HepG2 (cell line): ENCODE data around the gene NOTUM. TPM values are rescaled to one million over a fixed set of nuclear protein-coding genes. Genes with fewer than 3 reads are reported as not detected.

Experiments
- DNMT1 ChIP-seq: sonication (generic); formaldehyde crosslinking; IDR thresholded peaks from 2 replicates; pipeline ENCODE4 v1.5.1; 2020; ENCODE audit warnings: mild to moderate bottlenecking, missing genetic modification reagents
- HNRNPLL ChIP-seq: fragments of 200-400 bp; formaldehyde crosslinking; IDR thresholded peaks from 2 replicates; pipeline ENCODE4 v1.6.1; 2017; ENCODE audit warnings: mild to moderate bottlenecking, low read depth, low read length; ENCODE audit not compliant: poor library complexity, severe bottlenecking
- HOXA3 ChIP-seq: sonication (generic); formaldehyde crosslinking; IDR thresholded peaks from 2 replicates; pipeline ENCODE4 v1.5.0; 2020; ENCODE audit warnings: missing genetic modification reagents
- MEIS1 ChIP-seq: sonication (generic); formaldehyde crosslinking; IDR thresholded peaks from 2 replicates; pipeline ENCODE4 v1.9.0; 2021; ENCODE audit warnings: mild to moderate bottlenecking, missing genetic modification reagents, moderate library complexity, borderline replicate concordance
- NAIF1 ChIP-seq: sonication (generic); formaldehyde crosslinking; IDR thresholded peaks from 2 replicates; pipeline ENCODE4 v1.5.0; 2020; ENCODE audit warnings: mild to moderate bottlenecking, missing genetic modification reagents, borderline replicate concordance
- NBN ChIP-seq: fragments of 450-650 bp; conservative IDR thresholded peaks from 2 replicates; pipeline ENCODE4 v1.6.1; 2017
- ONECUT2 ChIP-seq: sonication (generic); formaldehyde crosslinking; IDR thresholded peaks from 2 replicates; pipeline ENCODE4 v1.4.0; 2020; ENCODE audit warnings: missing genetic modification reagents
- SNRNP70 ChIP-seq: fragments of 200-400 bp; formaldehyde crosslinking; IDR thresholded peaks from 2 replicates; pipeline ENCODE4 v1.6.1; 2017; ENCODE audit warnings: mild to moderate bottlenecking, low read depth, low read length, moderate library complexity
- TEAD3 ChIP-seq: optimal IDR thresholded peaks from 2 replicates; pipeline ENCODE3; 2016; ENCODE audit warnings: borderline replicate concordance
- ZNF142 ChIP-seq: sonication (generic); formaldehyde crosslinking; IDR thresholded peaks from 2 replicates; pipeline ENCODE4 v1.4.0; 2020; ENCODE audit warnings: missing genetic modification reagents
- ZNF225 ChIP-seq: sonication (generic); formaldehyde crosslinking; IDR thresholded peaks from 2 replicates; pipeline ENCODE4 v1.4.0; 2020; ENCODE audit warnings: mild to moderate bottlenecking, missing genetic modification reagents
- ZNF274 ChIP-seq: sonication (generic); formaldehyde crosslinking; IDR thresholded peaks from 2 replicates; pipeline ENCODE4 v1.5.1; 2020; ENCODE audit warnings: mild to moderate bottlenecking, missing genetic modification reagents
- ZNF34 ChIP-seq: sonication (generic); formaldehyde crosslinking; IDR thresholded peaks from 2 replicates; pipeline ENCODE4 v1.4.0; 2020; ENCODE audit warnings: mild to moderate bottlenecking, missing genetic modification reagents, borderline replicate concordance
- ZNF414 ChIP-seq: sonication (generic); formaldehyde crosslinking; IDR thresholded peaks from 2 replicates; pipeline ENCODE4 v1.5.0; 2020; ENCODE audit warnings: missing genetic modification reagents
- ZNF451 ChIP-seq: sonication (generic); formaldehyde crosslinking; IDR thresholded peaks from 2 replicates; pipeline ENCODE4 v1.5.0; 2020; ENCODE audit warnings: mild to moderate bottlenecking, missing genetic modification reagents
- ZNF484 ChIP-seq: sonication (generic); formaldehyde crosslinking; IDR thresholded peaks from 2 replicates; pipeline ENCODE4 v1.5.1; 2020; ENCODE audit warnings: mild to moderate bottlenecking, low read depth, missing genetic modification reagents, borderline replicate concordance
- ZNF687 ChIP-seq: sonication (generic); formaldehyde crosslinking; IDR thresholded peaks from 2 replicates; pipeline ENCODE4 v1.5.1; 2020; ENCODE audit warnings: mild to moderate bottlenecking, missing genetic modification reagents, moderate library complexity
- ZNF710 ChIP-seq: sonication (generic); formaldehyde crosslinking; IDR thresholded peaks from 2 replicates; pipeline ENCODE4 v1.5.0; 2020; ENCODE audit warnings: mild to moderate bottlenecking, missing genetic modification reagents, borderline replicate concordance
- ZNF792 ChIP-seq: IDR thresholded peaks from 2 replicates; pipeline ENCODE4 v1.6.1; 2016
- polyA plus RNA-seq, 8 experiments: library from polyadenylated mRNA; depleted of rRNA in 3 of 8; stranded (reverse) in 7 of 8; unstranded in 1 of 8; fragments of >200 nt; fragmentation: Illumina TruSeq in 4 of 8; extraction: Trizol in 4 of 8; gene quantifications; 2 replicates each; pipeline versions ENCODE4 v1.2.1 to v1.2.3, GENCODE V29; 2011 to 2016; ENCODE audit warnings: low read depth in 4 of 8, missing spikeins in 1 of 8, mixed read lengths in 1 of 8; ENCODE audit not compliant: insufficient read depth in 1 of 8
- total RNA-seq, 5 experiments: library from RNA; depleted of rRNA; stranded (reverse); fragments of >200 nt; fragmentation: Illumina TruSeq; extraction: Trizol; gene quantifications; 2 replicates each; pipeline ENCODE4 v1.2.3, GENCODE V29; 2016; ENCODE audit warnings: low read depth in 1 of 5

The NOTUM gene
- total and polyA plus RNA-seq, 2 of the 13 experiments (the other 11 are each of a cell fraction or from before 2014, with no cell fraction given) = 150 to 160 TPM

- no peak for TF ChIP-seq ZNF451 (CRISPR knock-in tag)
- TF ChIP-seq TEAD3 = peak; percentile 31
- no peak; the same call in 1 of the 2 replicates for TF ChIP-seq MEIS1
- TF ChIP-seq DNMT1 (CRISPR knock-in tag) = no peak
- no peak for TF ChIP-seq ONECUT2
- TF ChIP-seq ZNF274 (CRISPR knock-in tag) = no peak
- no peak for TF ChIP-seq ZNF414 (CRISPR knock-in tag)
- no peak for TF ChIP-seq HNRNPLL
- TF ChIP-seq NAIF1 = 0 out of 2 replicates have a peak, but pooled peaks have one; percentile 54
- TF ChIP-seq ZNF687 (CRISPR knock-in tag) = peak; percentile 93
- TF ChIP-seq NBN = no peak
- no peak for TF ChIP-seq ZNF142 (CRISPR knock-in tag)
- no peak for TF ChIP-seq ZNF225
- no peak for TF ChIP-seq ZNF792 (CRISPR knock-in tag)
- no peak; the same call in 1 of the 2 replicates for TF ChIP-seq HOXA3 (CRISPR knock-in tag)
- TF ChIP-seq SNRNP70 = no peak
- TF ChIP-seq ZNF34 (CRISPR knock-in tag) = no peak; the same call in 1 of the 2 replicates
- peak; percentile 55; the same call in 1 of the 2 replicates for TF ChIP-seq ZNF710
- TF ChIP-seq ZNF484 (CRISPR knock-in tag) = no peak
Observed at GRCh38 chr17:81999587-81999975, 38.6 kb upstream of the NOTUM start (continued).
